Stimulated activated naive CD4-positive, alpha-beta T cell (primary cell): ENCODE data around the gene ACADM.
"Not testable (repeated sequence)": the region's sequence is repeated elsewhere in the genome, so short reads cannot be mapped to it uniquely, and the experiment has no call there.

ENCODE experiments used
- DNase-seq, 6 experiments: peaks; one replicate each; lab custom pipeline; 2025; lab: John Stamatoyannopoulos, UW

The ACADM gene

DNA sequence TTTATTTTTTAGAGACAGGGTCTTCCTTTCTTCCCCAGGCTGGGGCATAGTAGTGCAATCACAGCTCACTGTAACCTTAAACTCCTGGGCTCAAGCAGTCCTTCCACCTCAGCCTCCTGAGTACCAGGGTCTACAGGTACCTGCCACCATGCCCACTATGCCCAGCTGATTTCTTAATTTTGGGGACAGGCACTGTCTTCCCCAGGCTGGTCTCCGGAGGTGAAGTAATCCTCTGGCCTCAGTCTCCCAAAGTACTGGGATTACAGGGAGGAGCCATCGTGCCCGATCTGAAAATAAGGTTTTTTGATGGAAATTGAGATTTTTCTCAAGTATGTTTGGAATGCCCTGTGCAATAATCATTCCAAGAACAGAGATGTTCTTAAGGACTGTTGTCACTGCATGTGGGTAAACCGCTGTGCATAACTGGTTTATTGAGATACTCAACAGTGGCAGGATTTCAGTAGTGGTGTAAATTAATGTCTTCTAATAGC, 71.2 kb downstream of the ACADM start:
- no peak for DNase-seq

DNA sequence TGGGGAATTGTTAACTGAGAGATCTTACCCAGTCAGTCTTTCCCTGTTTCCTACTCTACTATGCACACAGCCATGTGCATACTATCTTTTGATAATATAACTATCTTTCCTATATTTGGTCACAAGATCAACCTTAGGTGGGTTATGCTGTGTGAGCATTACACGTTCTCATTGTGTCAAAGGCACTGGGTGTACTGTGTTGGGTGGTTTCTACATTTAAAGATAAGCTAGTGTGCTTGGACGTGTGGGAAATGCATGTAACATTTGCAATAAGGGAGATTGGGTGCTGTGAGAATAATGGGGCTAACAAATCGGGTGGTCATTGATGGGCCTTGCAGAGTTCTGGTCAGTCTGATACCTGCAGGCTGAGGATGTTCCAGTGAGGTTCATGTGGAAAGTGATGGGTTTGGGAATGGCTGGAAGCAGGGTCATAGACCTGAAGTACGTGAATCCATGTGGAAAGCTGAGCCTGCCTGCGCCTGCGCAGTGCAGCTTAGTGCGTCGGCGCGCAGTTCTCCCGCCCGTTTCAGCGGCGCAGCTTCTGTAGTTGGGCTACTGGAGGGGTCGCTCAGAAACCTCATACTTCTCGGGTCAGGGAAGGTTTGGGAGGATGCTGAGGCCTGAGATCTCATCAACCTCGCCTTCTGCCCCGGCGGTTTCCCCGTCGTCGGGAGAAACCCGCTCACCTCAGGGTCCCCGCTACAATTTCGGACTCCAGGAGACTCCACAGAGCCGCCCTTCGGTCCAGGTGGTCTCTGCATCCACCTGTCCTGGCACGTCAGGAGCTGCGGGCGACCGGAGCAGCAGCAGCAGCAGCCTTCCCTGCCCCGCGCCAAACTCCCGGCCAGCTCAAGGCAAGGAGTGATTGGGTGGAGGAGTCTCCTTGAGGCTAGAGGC, 72.1 kb downstream of the ACADM start, which contains the start of gene MSH4:
Gene MSH4, plus strand, starts transcription at position 507 of the 897 bp plus-strand sequence. Its CDS starts 104 bp downstream, at position 611.
- no peak for DNase-seq

DNA sequence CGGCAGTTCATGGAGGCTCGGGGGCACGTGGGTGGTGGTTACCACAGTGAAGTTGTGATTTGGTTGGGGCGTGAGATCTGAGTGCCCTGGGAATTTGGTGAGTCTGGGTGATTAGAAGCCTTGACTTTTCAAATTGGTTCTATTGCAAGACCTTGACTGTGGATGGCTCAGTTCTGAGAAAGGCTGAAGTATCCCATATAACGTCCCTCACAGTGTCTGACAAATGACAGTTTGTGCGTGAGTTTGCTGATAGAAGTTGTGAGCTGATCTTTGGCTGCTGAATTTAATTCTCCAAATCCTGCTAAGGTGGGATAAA, 72.7 kb downstream of the ACADM start:
- DNase-seq = no peak

DNA sequence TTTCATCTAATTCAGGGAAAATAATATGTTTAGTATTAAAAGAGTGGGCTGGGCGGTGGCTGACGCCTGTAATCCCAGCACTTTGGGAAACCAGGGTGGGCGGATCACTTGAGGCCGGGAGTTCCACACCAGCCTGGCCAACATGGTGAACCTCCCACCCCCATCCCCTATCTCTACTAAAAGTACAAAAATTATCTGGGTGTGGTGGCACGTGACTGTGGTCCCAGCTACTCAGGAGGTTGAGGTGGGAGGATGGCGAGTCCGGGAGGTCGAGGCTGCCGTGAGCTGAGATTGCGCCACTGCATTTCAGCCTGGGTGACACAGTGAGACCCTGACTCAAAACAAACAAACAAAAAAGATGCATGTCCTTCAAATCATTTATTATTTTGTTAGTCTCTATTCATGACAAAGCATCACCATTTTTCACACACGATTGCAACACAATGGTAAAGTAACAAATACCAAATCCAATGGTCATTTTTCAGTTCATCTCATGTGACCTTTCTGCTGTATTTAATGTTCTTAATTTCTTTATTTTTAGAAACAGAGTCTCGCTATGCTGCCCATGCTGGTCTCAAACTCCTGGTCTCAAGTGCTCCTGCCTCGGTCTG, 73.2 kb downstream of the ACADM start:
- DNase-seq = no peak

DNA sequence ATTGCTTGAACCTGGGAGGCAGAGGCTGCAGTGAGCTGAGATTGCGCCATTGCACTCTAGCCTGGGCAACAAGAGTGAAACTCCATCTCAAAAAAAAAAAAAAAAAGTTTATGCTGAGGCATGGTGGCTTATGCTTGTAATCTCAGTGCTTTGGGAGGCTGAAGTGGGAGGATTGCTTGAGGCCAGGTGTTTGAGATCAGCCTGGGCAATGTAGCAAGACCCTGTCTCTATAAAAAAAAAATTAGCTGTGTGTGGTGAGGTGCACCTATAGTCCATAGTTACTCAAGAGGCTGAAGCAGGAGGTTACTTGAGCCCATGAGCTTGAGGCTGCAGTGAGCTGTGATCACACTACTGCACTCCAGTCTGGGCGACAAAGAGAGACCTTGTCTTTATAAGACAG, 77.0 kb downstream of the ACADM start:
- DNase-seq = not testable (repeated sequence)

DNA sequence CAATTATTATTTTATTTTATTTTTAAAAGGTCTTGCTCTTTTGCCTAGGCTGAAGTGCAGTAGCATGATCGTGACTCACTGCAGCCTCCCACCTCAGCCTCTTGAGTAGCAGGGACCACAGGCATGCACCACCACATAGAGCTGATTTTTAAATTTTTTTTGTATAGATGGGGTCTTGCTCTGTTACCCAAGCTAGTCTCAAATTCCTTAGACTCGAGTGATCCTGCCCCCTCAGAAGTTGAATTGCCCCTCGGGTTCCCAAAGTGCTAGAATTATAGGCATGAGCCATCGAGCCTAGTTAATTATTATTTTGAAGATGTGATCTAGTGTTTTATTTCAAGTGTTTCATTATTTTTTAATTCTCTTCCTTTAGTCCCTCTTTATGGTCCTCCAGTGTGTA, 84.4 kb downstream of the ACADM start:
- DNase-seq = no peak

DNA sequence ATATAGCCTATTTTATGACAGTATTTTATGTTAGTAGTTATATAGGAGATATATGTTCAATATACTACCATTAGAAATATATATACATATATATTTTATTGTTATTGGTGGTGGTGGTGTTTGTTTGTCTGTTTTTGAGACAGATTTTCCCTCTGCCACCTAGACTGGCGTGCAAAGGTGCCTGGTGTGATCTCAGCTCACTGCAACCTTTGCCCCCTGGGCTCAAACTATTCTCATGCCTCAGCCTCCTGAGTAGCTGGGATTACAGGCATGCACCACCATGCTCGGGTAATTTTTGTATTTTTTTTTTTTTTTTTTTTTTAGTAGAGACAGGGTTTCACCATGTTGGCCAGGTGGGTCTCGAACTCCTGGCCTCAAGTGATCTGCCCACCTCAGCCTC, 85.6 kb downstream of the ACADM start:
- DNase-seq = not testable (repeated sequence)

DNA sequence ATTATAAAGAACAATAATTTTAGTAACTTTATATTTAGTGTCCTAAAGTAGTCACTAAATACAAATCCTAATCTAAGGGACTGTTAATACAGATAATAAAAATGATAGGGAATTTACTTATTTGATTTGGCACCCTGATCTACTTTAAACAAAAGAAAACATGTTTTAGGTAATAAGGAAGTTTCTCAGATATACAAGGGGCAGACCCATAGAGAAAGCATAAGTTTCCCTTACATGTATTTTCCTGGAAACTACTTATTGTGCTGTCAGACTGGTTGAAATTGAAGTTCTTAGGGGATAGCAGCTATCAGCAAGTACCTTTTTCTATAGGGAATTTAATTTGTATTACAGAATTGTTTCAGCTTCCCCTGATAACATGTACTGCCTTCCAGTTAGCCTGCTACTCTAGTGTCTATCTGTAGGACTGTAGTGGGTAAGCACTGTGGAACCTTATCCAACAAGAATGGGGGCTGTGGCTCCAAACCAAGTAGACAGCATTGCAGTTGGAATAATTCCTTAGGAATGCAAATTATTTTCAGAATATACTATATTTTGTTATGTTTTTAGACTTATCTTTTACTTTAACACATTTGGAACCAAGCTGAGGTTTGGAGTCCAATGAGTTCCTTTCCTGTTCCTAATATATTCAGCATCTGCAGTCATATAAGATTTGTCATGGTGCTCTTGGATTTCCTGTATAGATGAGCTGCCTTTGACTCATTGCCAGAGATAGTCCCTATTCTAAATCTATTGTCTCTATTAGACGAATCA, 86.9 kb downstream of the ACADM start:
- no peak for DNase-seq

DNA sequence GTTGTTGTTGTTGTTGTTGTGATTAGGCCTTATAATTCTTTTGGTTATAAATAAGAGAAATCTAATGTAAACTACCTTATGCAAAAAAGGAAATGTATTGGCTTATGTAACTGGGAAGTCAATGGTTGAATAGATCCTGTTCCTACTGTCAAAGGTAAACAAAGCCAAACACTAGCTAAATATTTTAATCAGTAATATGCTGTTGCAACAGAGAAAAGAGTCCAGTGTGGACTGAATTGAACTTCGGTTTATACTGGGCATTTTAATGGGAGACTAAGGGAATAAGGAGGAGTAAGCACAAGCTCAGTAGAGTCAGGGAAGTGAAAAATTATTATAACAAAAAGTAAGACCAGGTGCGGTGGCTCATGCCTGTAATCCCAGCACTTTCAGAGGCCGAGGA, 87.6 kb downstream of the ACADM start:
- no peak for DNase-seq
